ENCODE data around the gene AZU1. TPM values are rescaled to one million over a fixed set of nuclear protein-coding genes. Genes with fewer than 3 reads are reported as not detected.
"Not testable (repeated sequence)": the region's sequence is repeated elsewhere in the genome, so short reads cannot be mapped to it uniquely, and the experiment has no call there.

The AZU1 gene
- total RNA-seq, 2 experiments from 2014 or later = not detected

DNA sequence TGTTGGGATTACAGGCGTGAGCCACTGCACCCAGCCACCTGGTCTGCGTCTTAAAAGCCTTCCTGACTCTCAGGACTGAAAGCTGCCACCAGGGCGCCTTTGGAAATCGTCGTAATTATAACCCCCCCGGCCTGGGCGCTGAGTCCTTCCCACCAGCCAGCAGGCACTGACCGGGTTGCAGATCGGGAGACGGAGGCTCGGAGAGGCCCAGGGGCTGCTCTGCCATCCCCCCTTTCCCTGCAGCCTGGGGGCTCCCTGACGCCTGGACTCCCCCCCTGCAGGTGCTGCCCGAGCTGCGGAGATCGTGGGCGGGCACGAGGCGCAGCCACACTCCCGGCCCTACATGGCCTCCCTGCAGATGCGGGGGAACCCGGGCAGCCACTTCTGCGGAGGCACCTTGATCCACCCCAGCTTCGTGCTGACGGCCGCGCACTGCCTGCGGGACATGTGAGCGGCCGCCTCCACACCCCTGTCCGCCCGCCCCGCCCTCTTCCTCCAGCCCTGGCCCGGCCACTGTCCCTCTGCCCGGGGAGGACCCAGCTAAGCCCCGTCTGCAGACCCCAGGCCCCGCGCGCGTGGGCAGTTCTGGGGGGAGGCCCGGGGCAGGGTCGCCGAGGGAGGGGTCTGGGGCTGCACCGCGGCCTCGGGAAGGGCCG is 15.7 kb downstream of the AZU1 start:
- H3K9me3 Mint-ChIP-seq (ENCODE audit: low read depth) = no peaks in the 10 kb centered on the region
- CTCF ChIA-PET = no interaction called here
- peaks cover 25% of the 10 kb centered on the region for H3K27me3 Mint-ChIP-seq
- H3K36me3 Mint-ChIP-seq (ENCODE audit: low read depth) = no peaks in the 10 kb centered on the region
- H3K4me3 Mint-ChIP-seq = no peak overlapping the region
- H3K27ac Mint-ChIP-seq = no peak overlapping the region
- POLR2A ChIA-PET = no interaction called here
- H3K4me1 Mint-ChIP-seq = peaks cover 3% of the 10 kb centered on the region
- DNase-seq (no peak), ATAC-seq (no peak)
- intact Hi-C loops (cut with DNase I, micrococcal nuclease) = loop anchor here in 1 of 2 experiments (5.0 kb wide), 1 partner anchor 71 kb away; no protein-coding TSS in a partner anchor

DNA sequence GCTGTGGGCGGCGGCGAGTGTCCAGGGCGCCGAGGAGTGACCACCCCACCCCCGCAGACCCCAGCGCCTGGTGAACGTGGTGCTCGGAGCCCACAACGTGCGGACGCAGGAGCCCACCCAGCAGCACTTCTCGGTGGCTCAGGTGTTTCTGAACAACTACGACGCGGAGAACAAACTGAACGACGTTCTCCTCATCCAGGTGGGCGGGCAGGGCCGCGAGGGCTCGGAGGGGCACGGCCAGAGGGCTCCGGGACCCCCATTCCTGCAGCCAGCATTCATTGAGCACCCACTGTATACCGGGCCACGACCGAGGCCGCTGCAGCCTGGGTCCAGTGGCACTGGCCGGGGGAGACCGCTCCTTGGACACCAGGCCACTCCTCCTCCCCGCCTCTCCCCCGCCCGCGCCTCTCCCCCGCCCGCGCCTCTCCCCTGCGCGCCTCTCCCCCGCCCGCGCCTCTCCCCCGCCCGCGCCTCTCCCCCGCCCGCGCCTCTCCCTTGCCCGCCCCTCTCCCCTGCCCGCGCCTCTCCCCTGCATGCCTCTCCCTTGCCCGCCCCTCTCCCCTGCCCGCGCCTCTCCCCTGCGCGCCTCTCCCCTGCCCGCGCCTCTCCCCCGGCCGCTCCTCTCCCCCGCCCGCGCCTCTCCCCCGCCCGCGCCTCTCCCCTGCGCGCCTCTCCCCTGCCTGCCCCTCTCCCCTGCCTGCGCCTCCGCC is 16.4 kb downstream of the AZU1 start:
- intact Hi-C loops (cut with DNase I, micrococcal nuclease) = loop anchor here in 1 of 2 experiments (5.0 kb wide), 1 partner anchor 72 kb away; no protein-coding TSS in a partner anchor
- ChIA-PET CTCF (no interaction called here), POLR2A (no interaction called here)
- no peaks in the 10 kb centered on the region for H3K9me3 Mint-ChIP-seq (ENCODE audit: low read depth)
- H3K4me3 Mint-ChIP-seq = no peak overlapping the region
- DNase-seq (no peak), ATAC-seq (no peak)
- H3K27me3 Mint-ChIP-seq = peaks cover 29% of the 10 kb centered on the region
- H3K36me3 Mint-ChIP-seq (ENCODE audit: low read depth) = no peaks in the 10 kb centered on the region
- no peak overlapping the region for H3K27ac Mint-ChIP-seq
- peaks cover 3% of the 10 kb centered on the region for H3K4me1 Mint-ChIP-seq

DNA sequence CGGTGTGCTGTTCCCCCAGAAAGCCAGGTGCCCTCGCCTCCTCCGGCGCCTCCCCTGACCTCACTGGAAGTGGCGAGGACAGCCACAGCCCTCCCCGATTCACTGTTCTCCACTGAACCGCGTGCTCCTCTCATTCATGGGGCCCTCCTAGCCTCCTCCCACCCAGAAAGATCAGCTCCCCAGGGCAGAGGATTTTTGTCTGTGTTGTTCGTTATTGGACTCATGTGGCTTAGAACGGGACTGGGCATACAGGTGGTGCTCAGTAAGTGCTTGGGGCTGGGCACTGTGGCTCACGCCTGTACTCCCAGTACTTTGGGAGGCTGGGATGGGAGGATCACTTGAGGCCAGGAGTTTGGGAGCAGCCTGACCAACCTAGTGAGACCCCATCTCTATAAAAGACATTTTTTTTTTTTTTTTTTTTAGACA is 16.9 kb downstream of the AZU1 start:
- POLR2A ChIA-PET = no interaction called here
- DNase-seq = no peak
- peaks cover 31% of the 10 kb centered on the region for H3K27me3 Mint-ChIP-seq
- H3K4me1 Mint-ChIP-seq = peaks cover 3% of the 10 kb centered on the region
- no peak for ATAC-seq
- intact Hi-C loops (cut with DNase I, micrococcal nuclease) = loop anchor here in 1 of 2 experiments (5.0 kb wide), 1 partner anchor 72 kb away; no protein-coding TSS in a partner anchor
- no peaks in the 10 kb centered on the region for H3K9me3 Mint-ChIP-seq (ENCODE audit: low read depth)
- H3K27ac Mint-ChIP-seq = no peak overlapping the region
- H3K4me3 Mint-ChIP-seq = no peak overlapping the region
- H3K36me3 Mint-ChIP-seq (ENCODE audit: low read depth) = no peaks in the 10 kb centered on the region
- CTCF ChIA-PET = no interaction called here

DNA sequence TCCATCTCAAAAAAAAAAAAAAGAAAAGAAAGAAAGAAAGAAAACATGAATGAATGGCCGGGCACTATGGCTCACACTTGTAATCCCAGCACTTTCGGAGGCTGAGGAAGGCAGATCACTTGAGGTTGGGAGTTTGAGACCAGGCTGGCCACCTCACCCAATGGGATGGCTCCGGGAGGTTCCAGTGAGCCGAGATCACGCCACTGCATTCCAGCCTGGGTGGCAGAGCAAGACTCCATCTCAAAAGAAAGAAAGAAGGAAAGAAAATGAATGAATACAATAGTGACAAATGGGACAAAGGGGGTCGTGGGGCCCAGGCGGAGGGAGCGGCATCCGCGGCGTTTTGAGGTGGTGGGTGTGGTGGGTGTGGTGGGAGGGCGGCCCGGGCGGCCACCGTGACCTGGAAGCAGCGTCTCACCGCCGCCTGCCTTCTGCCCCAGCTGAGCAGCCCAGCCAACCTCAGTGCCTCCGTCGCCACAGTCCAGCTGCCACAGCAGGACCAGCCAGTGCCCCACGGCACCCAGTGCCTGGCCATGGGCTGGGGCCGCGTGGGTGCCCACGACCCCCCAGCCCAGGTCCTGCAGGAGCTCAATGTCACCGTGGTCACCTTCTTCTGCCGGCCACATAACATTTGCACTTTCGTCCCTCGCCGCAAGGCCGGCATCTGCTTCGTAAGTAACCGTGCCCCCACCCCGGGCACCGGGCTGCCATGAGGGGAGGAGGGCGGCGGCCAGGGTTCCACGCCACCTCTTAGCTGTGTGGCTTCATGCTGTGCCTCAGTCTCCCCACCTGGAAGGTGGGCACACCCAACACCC is 18.3 kb downstream of the AZU1 start:
- intact Hi-C loops (cut with DNase I, micrococcal nuclease) = no loop called here
- peaks cover 37% of the 10 kb centered on the region for H3K27me3 Mint-ChIP-seq
- CTCF ChIA-PET = no interaction called here

DNA sequence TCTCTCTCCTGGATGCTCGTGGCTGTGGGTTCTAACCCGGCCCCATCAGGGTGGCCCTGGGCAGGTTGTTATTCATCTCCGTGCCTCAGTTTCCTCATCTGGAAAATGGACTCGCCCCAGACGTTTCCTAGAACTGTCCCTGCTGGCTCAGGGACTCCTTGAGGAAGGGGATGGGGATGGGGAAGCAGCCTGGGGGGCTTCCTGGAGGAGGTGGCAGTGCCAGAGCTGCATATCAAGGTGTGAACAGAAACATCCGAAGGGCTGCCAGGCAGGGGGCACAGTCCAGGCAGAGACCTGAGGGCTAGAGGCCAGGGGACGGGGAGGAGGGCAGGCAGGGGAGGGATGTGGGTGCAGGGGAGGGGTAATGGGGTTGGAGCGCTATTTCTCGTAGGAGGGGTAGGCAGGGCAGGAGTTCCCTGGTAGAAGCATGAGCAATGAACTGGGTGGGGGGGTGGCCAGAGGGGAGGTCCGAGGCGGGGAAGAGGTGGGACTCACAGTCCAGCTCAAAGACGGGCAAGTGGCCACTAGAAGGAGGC is 20.8 kb downstream of the AZU1 start:
- H3K27ac Mint-ChIP-seq = no peak overlapping the region
- peaks cover 31% of the 10 kb centered on the region for H3K27me3 Mint-ChIP-seq
- CTCF ChIA-PET = interaction anchor here (0.9 kb wide), 1 partner anchor 15 kb away, joined by 4 read pairs; no protein-coding TSS in a partner anchor
- ATAC-seq (no peak), DNase-seq (no peak)
- no peaks in the 10 kb centered on the region for H3K36me3 Mint-ChIP-seq (ENCODE audit: low read depth)
- POLR2A ChIA-PET = no interaction called here
- no peaks in the 10 kb centered on the region for H3K9me3 Mint-ChIP-seq (ENCODE audit: low read depth)
- peaks cover 3% of the 10 kb centered on the region for H3K4me1 Mint-ChIP-seq
- intact Hi-C loops (cut with DNase I, micrococcal nuclease) = no loop called here
- H3K4me3 Mint-ChIP-seq = no peak overlapping the region

More for the DNA sequence above, 18.3 kb downstream of the AZU1 start:
- no peaks in the 10 kb centered on the region for H3K36me3 Mint-ChIP-seq (ENCODE audit: low read depth)
- ATAC-seq = no peak
- H3K4me1 Mint-ChIP-seq = peaks cover 3% of the 10 kb centered on the region
- DNase-seq = no peak
- no peak overlapping the region for H3K4me3 Mint-ChIP-seq
- POLR2A ChIA-PET = interaction anchor here (0.7 kb wide), 1 partner anchor 621 kb away, joined by 3 read pairs; no protein-coding TSS in a partner anchor
- no peak overlapping the region for H3K27ac Mint-ChIP-seq
- no peaks in the 10 kb centered on the region for H3K9me3 Mint-ChIP-seq (ENCODE audit: low read depth)

DNA sequence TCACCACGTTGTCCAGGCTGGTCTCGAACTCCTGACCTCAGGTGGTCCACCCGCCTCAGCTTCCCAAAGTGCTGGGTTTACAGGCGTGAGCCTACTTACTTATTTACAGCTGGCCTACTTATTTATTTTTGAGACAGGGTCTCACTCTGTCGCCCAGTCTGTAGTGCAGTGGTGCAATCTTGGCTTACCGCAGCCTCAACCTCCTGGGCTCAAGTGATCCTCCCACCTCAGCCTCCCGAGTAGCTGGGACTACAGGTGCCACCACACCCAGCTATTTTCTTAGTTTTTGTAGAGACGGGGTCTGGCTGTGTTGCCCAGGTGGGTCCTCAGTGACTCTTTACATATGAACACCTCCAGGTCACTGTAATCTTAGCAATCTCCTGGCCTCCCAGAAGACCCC is 21.6 kb downstream of the AZU1 start:
- intact Hi-C loops (cut with DNase I, micrococcal nuclease); POLR2A ChIA-PET; DNase-seq; H3K36me3 Mint-ChIP-seq (ENCODE audit: low read depth); H3K4me3 Mint-ChIP-seq; ATAC-seq; H3K27ac Mint-ChIP-seq; H3K9me3 Mint-ChIP-seq (ENCODE audit: low read depth); H3K4me1 Mint-ChIP-seq: not testable (repeated sequence)
- CTCF ChIA-PET = interaction anchor here (0.9 kb wide), 1 partner anchor 14 kb away, joined by 4 read pairs; no protein-coding TSS in a partner anchor
- H3K27me3 Mint-ChIP-seq = peaks cover 31% of the 10 kb centered on the region

DNA sequence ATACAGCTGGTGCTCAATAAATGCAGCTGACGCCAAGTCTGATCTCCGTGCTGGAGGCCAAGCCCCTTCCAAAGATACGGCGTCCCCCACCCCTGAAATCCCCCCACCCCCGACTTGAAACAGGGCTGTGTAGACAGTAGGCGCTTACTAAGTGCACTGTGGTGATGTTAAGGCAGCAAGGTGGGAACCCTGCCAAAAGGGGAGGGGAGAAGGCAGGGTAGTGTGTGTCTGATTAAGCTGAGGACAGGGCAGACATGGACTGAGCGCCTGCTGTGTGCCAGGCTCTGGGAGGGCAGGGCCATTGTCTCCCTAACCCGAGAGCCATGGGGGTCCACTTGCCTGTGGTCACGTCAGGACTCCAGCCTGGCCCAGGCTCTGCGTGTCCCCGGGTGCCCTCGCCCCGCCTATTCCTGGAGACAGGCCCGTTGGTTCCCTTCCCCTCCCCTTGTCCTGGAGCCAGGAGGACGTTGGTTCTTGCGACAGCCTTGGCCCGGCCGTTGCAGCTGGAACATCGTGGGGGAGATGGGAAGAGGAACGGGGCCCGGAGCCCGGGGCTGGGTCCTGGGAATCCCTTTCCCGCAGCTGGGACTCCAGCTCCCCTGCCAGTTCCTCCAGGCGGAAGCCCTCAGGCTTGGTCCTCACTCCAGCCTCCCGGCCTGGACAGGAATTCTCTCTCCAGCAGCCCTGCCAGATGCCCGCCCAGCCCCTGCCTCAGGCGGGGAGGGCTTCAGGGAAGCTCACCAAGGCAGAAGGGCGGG is 22.8 kb downstream of the AZU1 start:
- Mint-ChIP-seq H3K4me3 (no peak overlapping the region), H3K27me3 (peaks cover 24% of the 10 kb centered on the region), H3K36me3 (ENCODE audit: low read depth) (no peaks in the 10 kb centered on the region), H3K4me1 (no peaks in the 10 kb centered on the region), H3K9me3 (ENCODE audit: low read depth) (no peaks in the 10 kb centered on the region), H3K27ac (no peak overlapping the region)
- ChIA-PET POLR2A (no interaction called here), CTCF (no interaction called here)
- peak; percentile 53 for DNase-seq
- intact Hi-C loops (cut with DNase I, micrococcal nuclease) = loop anchor here in 1 of 2 experiments (10.0 kb wide), 1 partner anchor 76 kb away; no protein-coding TSS in a partner anchor
- no peak for ATAC-seq

DNA sequence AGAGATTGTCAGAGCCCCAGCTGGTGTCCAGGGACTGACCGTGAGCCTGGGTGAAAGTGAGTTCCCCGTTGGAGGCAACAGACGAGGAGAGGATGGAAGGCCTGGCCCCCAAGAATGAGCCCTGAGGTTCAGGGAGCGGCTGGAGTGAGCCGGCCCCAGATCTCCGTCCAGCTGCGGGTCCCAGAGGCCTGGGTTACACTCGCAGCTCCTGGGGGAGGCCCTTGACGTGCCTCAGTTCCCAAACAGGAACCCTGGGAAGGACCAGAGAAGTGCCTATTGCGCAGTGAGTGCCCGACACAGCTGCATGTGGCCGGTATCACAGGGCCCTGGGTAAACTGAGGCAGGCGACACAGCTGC is 23.3 kb downstream of the AZU1 start:
- no peak overlapping the region for H3K27ac Mint-ChIP-seq
- no peaks in the 10 kb centered on the region for H3K36me3 Mint-ChIP-seq (ENCODE audit: low read depth)
- POLR2A ChIA-PET = no interaction called here
- intact Hi-C loops (cut with DNase I, micrococcal nuclease) = loop anchor here in 1 of 2 experiments (10.0 kb wide), 1 partner anchor 76 kb away; no protein-coding TSS in a partner anchor
- CTCF ChIA-PET = no interaction called here
- peaks cover 20% of the 10 kb centered on the region for H3K27me3 Mint-ChIP-seq
- H3K4me1 Mint-ChIP-seq = no peaks in the 10 kb centered on the region
- H3K9me3 Mint-ChIP-seq (ENCODE audit: low read depth) = no peaks in the 10 kb centered on the region
- no peak for ATAC-seq
- DNase-seq = no peak
- H3K4me3 Mint-ChIP-seq = no peak overlapping the region

DNA sequence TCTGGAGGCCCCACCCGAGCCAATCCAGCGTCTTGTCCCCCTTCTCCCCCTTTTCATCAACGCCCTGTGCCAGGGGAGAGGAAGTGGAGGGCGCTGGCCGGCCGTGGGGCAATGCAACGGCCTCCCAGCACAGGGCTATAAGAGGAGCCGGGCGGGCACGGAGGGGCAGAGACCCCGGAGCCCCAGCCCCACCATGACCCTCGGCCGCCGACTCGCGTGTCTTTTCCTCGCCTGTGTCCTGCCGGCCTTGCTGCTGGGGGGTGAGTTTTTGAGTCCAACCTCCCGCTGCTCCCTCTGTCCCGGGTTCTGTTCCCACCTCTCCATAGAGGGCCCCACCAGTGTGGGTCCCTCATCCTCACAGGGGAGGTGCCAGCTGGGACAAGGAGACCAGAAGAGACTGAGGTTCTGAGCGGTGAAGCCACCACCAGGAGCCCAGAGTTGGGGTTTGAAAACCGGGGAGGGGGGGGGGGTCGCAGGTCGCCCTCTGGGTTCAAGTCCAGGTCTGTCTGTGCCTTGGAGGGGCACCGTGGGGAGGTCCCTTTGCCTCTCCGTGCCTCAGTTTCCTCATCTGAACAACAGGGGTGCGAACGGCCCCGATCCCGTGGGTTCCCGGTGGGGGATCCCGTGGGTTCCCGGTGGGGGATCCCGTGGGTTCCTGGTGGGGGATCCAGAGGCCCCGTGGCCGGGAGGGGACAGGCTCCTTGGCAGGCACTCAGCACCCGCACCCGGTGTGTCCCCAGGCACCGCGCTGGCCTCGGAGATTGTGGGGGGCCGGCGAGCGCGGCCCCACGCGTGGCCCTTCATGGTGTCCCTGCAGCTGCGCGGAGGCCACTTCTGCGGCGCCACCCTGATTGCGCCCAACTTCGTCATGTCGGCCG is 24.7 kb downstream of the AZU1 start, which contains the start of gene ELANE:
Gene ELANE, plus strand, starts transcription at position 168 of the 878 bp plus-strand sequence. Its CDS starts 26 bp downstream, at position 194.
- no peaks in the 10 kb centered on the region for H3K36me3 Mint-ChIP-seq (ENCODE audit: low read depth)
- DNase-seq = no peak
- H3K4me1 Mint-ChIP-seq = no peaks in the 10 kb centered on the region
- intact Hi-C loops (cut with DNase I, micrococcal nuclease) = loop anchor here in 1 of 2 experiments (10.0 kb wide), 1 partner anchor 78 kb away; no protein-coding TSS in a partner anchor
- ChIA-PET POLR2A (no interaction called here), CTCF (no interaction called here)
- no peaks in the 10 kb centered on the region for H3K9me3 Mint-ChIP-seq (ENCODE audit: low read depth)
- H3K27me3 Mint-ChIP-seq = peaks cover 15% of the 10 kb centered on the region
- H3K27ac Mint-ChIP-seq = no peak within 1 kb of the TSS
- no peak for ATAC-seq
- no peak within 1 kb of the TSS for H3K4me3 Mint-ChIP-seq

DNA sequence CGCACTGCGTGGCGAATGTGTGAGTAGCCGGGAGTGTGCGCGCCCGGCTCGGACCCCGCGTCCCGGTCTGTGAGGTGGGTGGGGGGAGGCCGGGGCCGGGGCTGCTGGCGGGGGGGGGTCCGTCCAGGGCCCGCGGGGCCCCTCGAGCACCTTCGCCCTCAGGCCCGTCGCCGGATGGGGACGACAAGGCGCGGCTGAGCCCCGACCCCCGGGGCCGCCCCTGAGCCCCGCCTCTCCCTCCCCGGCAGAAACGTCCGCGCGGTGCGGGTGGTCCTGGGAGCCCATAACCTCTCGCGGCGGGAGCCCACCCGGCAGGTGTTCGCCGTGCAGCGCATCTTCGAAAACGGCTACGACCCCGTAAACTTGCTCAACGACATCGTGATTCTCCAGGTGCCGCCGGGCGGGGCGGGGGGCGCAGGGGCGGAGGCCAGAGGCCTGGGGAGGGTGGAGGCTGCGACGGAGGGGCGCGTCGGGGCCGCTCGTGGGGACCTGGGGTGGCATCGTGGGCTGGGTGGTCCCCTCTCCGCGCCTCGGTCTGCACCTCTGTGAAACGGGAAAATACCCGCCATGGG is 25.5 kb downstream of the AZU1 start:
- H3K9me3 Mint-ChIP-seq (ENCODE audit: low read depth) = no peaks in the 10 kb centered on the region
- no peak overlapping the region for H3K27ac Mint-ChIP-seq
- no peak for DNase-seq
- no peak overlapping the region for H3K4me3 Mint-ChIP-seq
- peaks cover 16% of the 10 kb centered on the region for H3K27me3 Mint-ChIP-seq
- POLR2A ChIA-PET = no interaction called here
- intact Hi-C loops (cut with DNase I, micrococcal nuclease) = loop anchor here in 1 of 2 experiments (10.0 kb wide), 1 partner anchor 78 kb away; no protein-coding TSS in a partner anchor
- H3K4me1 Mint-ChIP-seq = no peaks in the 10 kb centered on the region
- ATAC-seq = no peak
- no peaks in the 10 kb centered on the region for H3K36me3 Mint-ChIP-seq (ENCODE audit: low read depth)
- CTCF ChIA-PET = no interaction called here

Measured in activated CD4-positive, alpha-beta T cell treated with anti-CD3 and anti-CD28 coated beads for 36 hours (primary cell).